Measurements from ENCODE around the gene EYA4. TPM values are rescaled to one million over a fixed set of nuclear protein-coding genes. Genes with fewer than 3 reads are reported as not detected.

The EYA4 gene
- total and polyA plus RNA-seq, 2 donors (not counting 3 experiments of a cell fraction or from before 2014, with no cell fraction given) = not detected

DNA sequence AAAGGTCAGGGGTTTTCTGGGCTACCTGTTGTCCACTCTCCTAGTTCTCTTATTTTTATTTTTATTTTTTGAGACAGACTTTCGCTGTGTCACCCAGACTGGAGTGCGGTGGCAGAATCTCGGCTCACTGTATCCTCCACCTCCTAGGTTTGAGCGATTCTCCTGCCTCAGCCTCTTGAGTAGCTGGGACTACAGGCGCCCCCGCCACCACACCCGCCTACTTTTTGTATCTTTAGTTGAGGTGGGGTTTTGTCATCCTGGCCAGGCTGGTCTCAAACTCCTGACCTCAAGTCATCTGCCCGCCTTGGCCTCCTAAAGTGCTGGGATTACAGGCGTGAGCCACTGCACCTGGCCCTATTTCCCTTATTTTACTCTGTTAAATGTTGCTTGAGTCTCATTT, 149.0 kb downstream of the EYA4 start:
- ChIA-PET POLR2A (no interaction called here), CTCF (no interaction called here)
- no peaks in the 10 kb centered on the region for H3K79me2 ChIP-seq (ENCODE audit: control insufficient read depth, insufficient read depth, low read length)
- no peak overlapping the region for H3K27ac ChIP-seq (ENCODE audit: insufficient read depth, low read depth, low read length)
- intact Hi-C loops (cut with micrococcal nuclease) (no loop called here), dilution Hi-C loops (cut with MboI; ENCODE audit: extremely low pct_ligation_motif_present, low sequenced_read_pairs) (no loop called here)
- BruUV-seq (replicated peaks) = no TSS peak
- no peak overlapping the region for H3K4me3 ChIP-seq (replicated peaks in 1 of 3; ENCODE audit: insufficient read depth in 1 of 3, low read depth in 1 of 3, low read length in 3 of 3)
- H3K9ac ChIP-seq (replicated peaks; ENCODE audit: extremely low read depth, insufficient read depth, low read length) = no peak overlapping the region
- no peaks in the 10 kb centered on the region for H3K9me3 ChIP-seq (replicated peaks; ENCODE audit: control insufficient read depth, insufficient read depth, low read length)
- no peaks in the 10 kb centered on the region for H3K4me1 ChIP-seq (ENCODE audit: control insufficient read depth, extremely low read depth, insufficient read depth, low read length)
- no peak for FAIRE-seq
- H3K9me1 ChIP-seq (replicated peaks; ENCODE audit: control insufficient read depth, extremely low read depth, insufficient read depth, low read length) = no peaks in the 10 kb centered on the region
- H3K27me3 ChIP-seq (ENCODE audit: control insufficient read depth in 2 of 2, insufficient read depth in 2 of 2, low read length in 2 of 2) = peaks cover 0 to 2% of the 10 kb centered on the region in 2 experiments
- no peak for DNase-seq (ENCODE audit: low read depth, low spot score)
- no peaks in the 10 kb centered on the region for H3K36me3 ChIP-seq (ENCODE audit: control insufficient read depth in 2 of 2, extremely low read depth in 1 of 2, insufficient read depth in 2 of 2, low read length in 2 of 2)
- TF ChIP-seq POLR2AphosphoS5 (IDR thresholded peaks at IDR 0.05; ENCODE audit: insufficient read depth, low read depth, low read length) (no peak), FOS (IDR thresholded peaks at IDR 0.05; ENCODE audit: borderline replicate concordance, insufficient read depth, low read length) (no peak), MYC (IDR thresholded peaks at IDR 0.05; ENCODE audit: low read depth, low read length) (no peak), GATA2 (IDR thresholded peaks at IDR 0.05; ENCODE audit: insufficient read depth, insufficient read length, low read depth, low read length) (no peak), JUN (IDR thresholded peaks at IDR 0.05; ENCODE audit: borderline replicate concordance, insufficient read depth, insufficient read length, low read depth) (no peak), POLR2A (IDR thresholded peaks at IDR 0.05; ENCODE audit: low read depth, low read length) (no peak), EZH2 (IDR thresholded peaks at IDR 0.05; ENCODE audit: borderline replicate concordance, low read depth, low read length, severe bottlenecking) (no peak)
- TF ChIP-seq, protein P1, sequence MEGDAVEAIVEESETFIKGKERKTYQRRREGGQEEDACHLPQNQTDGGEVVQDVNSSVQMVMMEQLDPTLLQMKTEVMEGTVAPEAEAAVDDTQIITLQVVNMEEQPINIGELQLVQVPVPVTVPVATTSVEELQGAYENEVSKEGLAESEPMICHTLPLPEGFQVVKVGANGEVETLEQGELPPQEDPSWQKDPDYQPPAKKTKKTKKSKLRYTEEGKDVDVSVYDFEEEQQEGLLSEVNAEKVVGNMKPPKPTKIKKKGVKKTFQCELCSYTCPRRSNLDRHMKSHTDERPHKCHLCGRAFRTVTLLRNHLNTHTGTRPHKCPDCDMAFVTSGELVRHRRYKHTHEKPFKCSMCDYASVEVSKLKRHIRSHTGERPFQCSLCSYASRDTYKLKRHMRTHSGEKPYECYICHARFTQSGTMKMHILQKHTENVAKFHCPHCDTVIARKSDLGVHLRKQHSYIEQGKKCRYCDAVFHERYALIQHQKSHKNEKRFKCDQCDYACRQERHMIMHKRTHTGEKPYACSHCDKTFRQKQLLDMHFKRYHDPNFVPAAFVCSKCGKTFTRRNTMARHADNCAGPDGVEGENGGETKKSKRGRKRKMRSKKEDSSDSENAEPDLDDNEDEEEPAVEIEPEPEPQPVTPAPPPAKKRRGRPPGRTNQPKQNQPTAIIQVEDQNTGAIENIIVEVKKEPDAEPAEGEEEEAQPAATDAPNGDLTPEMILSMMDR (IDR thresholded peaks at IDR 0.05; ENCODE audit: extremely low read depth in 1 of 2, insufficient read depth in 1 of 2, low read depth in 1 of 2, low read length in 2 of 2) = no peak
- TF ChIP-seq, protein P2, sequence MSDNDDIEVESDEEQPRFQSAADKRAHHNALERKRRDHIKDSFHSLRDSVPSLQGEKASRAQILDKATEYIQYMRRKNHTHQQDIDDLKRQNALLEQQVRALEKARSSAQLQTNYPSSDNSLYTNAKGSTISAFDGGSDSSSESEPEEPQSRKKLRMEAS (IDR thresholded peaks at IDR 0.05; ENCODE audit: insufficient read depth, insufficient read length) = no peak
- no peak overlapping the region for H3K4me2 ChIP-seq (ENCODE audit: insufficient read depth, low read length)
- H2AFZ ChIP-seq (ENCODE audit: low read depth, low read length) = no peak overlapping the region
- H4K20me1 ChIP-seq (replicated peaks; ENCODE audit: control insufficient read depth, extremely low read depth, insufficient read depth, low read length) = no peaks in the 10 kb centered on the region
